ENCODE measurements around the gene FGFBP2.

DNA sequence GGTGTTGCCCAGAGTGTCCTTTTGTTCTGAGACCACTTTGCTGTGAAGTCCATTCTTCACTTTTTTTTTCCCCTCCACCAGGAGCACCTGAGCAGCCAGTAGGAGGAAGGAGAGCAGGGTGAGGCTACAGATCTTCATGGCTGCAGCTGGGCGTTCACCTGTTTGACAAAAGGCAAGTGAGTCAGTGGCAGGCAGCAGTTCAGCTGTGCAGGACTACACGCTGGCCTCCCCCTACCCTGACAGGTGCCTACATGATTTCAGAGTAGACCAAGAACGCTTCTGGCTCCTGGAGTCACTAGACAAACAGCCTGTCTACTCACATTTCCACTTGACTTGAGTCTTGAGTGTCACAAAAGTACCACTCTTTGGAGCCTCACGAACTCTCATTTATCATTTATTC is 26.5 kb downstream of the FGFBP2 start:
- no peak for TF ChIP-seq L3MBTL2 (conservative IDR thresholded peaks at IDR 0.05)
- TF ChIP-seq LEF1 (IDR thresholded peaks at IDR 0.05; ENCODE audit: borderline replicate concordance) = no peak
- TF ChIP-seq TARDBP (IDR thresholded peaks at IDR 0.05) = no peak
- TF ChIP-seq SP1 (IDR thresholded peaks at IDR 0.05) = no peak
- TF ChIP-seq FOXK2 (IDR thresholded peaks at IDR 0.05) = no peak
- no peak for TF ChIP-seq ELF4 (IDR thresholded peaks at IDR 0.05)
- TF ChIP-seq ZNF384 (IDR thresholded peaks at IDR 0.05) = no peak
